ENCODE results near the gene SMAD1. TPM values are rescaled to one million over a fixed set of nuclear protein-coding genes. Genes with fewer than 3 reads are reported as not detected.

The SMAD1 gene
- total RNA-seq, 1 experiment from 2014 or later: 23.0 TPM

GRCh38 chr4:145433684-145434083 is 48.0 kb upstream of the SMAD1 start:
- RAD21 ChIA-PET (ENCODE audit: low non-redundant PET in 1 of 2, low total read pairs in 2 of 2, uncharacterized antibody in 2 of 2, unreplicated experiment in 2 of 2): no interaction called here
- H3K9me2 ChIP-seq (ENCODE audit: insufficient read depth): no peaks in the 10 kb centered on the region
- ATAC-seq (no peak), DNase-seq (ENCODE audit: low read depth, low spot score) (no peak)
- no peaks in the 10 kb centered on the region for H3K79me2 ChIP-seq (ENCODE audit: insufficient read depth, low read length)
- intact Hi-C loops (cut with micrococcal nuclease): no loop called here
- H3K9ac ChIP-seq (ENCODE audit: low read length): no peak overlapping the region
- no peaks in the 10 kb centered on the region for H3K36me3 ChIP-seq (ENCODE audit: control insufficient read depth in 1 of 2, insufficient read depth in 2 of 2, low read length in 2 of 2)
- no peaks in the 10 kb centered on the region for H3K4me1 ChIP-seq (ENCODE audit: control insufficient read depth in 1 of 2, insufficient read depth in 2 of 2, low read length in 2 of 2)
- no peak for TF ChIP-seq EZH2phosphoT487 (IDR thresholded peaks at IDR 0.05; ENCODE audit: borderline replicate concordance)
- no peak for TF ChIP-seq SRF (IDR thresholded peaks at IDR 0.05; ENCODE audit: low read depth)
- H3K27me3 ChIP-seq (ENCODE audit: insufficient read depth, low read length): no peaks in the 10 kb centered on the region
- BruUV-seq (replicated peaks): no TSS peak
- CTCF ChIA-PET: no interaction called here
- no peaks in the 10 kb centered on the region for H3K9me3 ChIP-seq (ENCODE audit: control insufficient read depth in 1 of 2, insufficient read depth in 1 of 2, low read depth in 1 of 2, low read length in 2 of 2)
- no peak overlapping the region for H2AFZ ChIP-seq (ENCODE audit: low read depth, low read length, poor library complexity, severe bottlenecking)
- no peak overlapping the region for H3K4me2 ChIP-seq (ENCODE audit: low read length)
- H3K4me3 ChIP-seq (replicated peaks in 1 of 2; ENCODE audit: low read depth in 1 of 2, low read length in 2 of 2): no peak overlapping the region
- no peak overlapping the region for H3K27ac ChIP-seq (ENCODE audit: low read depth, low read length)
- POLR2A ChIA-PET: no interaction called here
- H4K20me1 ChIP-seq (ENCODE audit: insufficient read depth): no peaks in the 10 kb centered on the region

- Histone ChIP-seq H3K36me3 (ENCODE audit: control insufficient read depth in 1 of 2, insufficient read depth in 2 of 2, low read length in 2 of 2) (no peaks in the 10 kb centered on the region), H3K4me2 (ENCODE audit: low read length) (no peak overlapping the region), H3K9me3 (ENCODE audit: control insufficient read depth in 1 of 2, insufficient read depth in 1 of 2, low read depth in 1 of 2, low read length in 2 of 2) (no peaks in the 10 kb centered on the region), H4K20me1 (ENCODE audit: insufficient read depth) (no peaks in the 10 kb centered on the region), H3K9me2 (ENCODE audit: insufficient read depth) (no peaks in the 10 kb centered on the region), H3K9ac (ENCODE audit: low read length) (no peak overlapping the region), H3K27me3 (ENCODE audit: insufficient read depth, low read length) (no peaks in the 10 kb centered on the region), H2AFZ (ENCODE audit: low read depth, low read length, poor library complexity, severe bottlenecking) (no peak overlapping the region), H3K4me1 (ENCODE audit: control insufficient read depth in 1 of 2, insufficient read depth in 2 of 2, low read length in 2 of 2) (0 out of 4 replicates have a peak, but pooled peaks cover 0 to 3% of the 10 kb centered on the region in 2 experiments), H3K4me3 (replicated peaks in 1 of 2; ENCODE audit: low read depth in 1 of 2, low read length in 2 of 2) (no peak overlapping the region), H3K27ac (ENCODE audit: low read depth, low read length) (no peak overlapping the region), H3K79me2 (ENCODE audit: insufficient read depth, low read length) (no peaks in the 10 kb centered on the region)
- RAD21 ChIA-PET (ENCODE audit: low non-redundant PET in 1 of 2, low total read pairs in 2 of 2, uncharacterized antibody in 2 of 2, unreplicated experiment in 2 of 2): no interaction called here
- TF ChIP-seq RAD21 (IDR thresholded peaks at IDR 0.05; ENCODE audit: low read depth) (no peak), CTCF (IDR thresholded peaks at IDR 0.05 in 2 of 3, conservative IDR thresholded peaks at IDR 0.05 in 1 of 3; ENCODE audit: borderline replicate concordance in 1 of 3, insufficient read depth in 1 of 3, low read depth in 2 of 3, low read length in 2 of 3) (no peak), SIN3A (IDR thresholded peaks at IDR 0.05; ENCODE audit: low read depth) (no peak), EZH2 (IDR thresholded peaks at IDR 0.05) (no peak), FOSL1 (IDR thresholded peaks at IDR 0.05; ENCODE audit: low read depth) (no peak), JUND (IDR thresholded peaks at IDR 0.05) (no peak), POLR2AphosphoS5 (IDR thresholded peaks at IDR 0.05; ENCODE audit: low read depth, low read length) (no peak), REST (IDR thresholded peaks at IDR 0.05; ENCODE audit: low read depth) (no peak), MAX (IDR thresholded peaks at IDR 0.05) (no peak)
- BruUV-seq (replicated peaks): no TSS peak
- no peak for DNase-seq (ENCODE audit: low read depth, low spot score)
- POLR2A ChIA-PET: no interaction called here
- CTCF ChIA-PET: no interaction called here
- intact Hi-C loops (cut with micrococcal nuclease): no loop called here
- ATAC-seq: no peak
Observed at GRCh38 chr4:145435646-145436045, 46.0 kb upstream of the SMAD1 start.

All from HCT116 (cell line).